ENCODE results near the gene MGLL.

Gene MGLL

GRCh38 chr3:127771746-127772145 is 50.6 kb downstream of the MGLL start:
- DNase-seq = no peak

DNA sequence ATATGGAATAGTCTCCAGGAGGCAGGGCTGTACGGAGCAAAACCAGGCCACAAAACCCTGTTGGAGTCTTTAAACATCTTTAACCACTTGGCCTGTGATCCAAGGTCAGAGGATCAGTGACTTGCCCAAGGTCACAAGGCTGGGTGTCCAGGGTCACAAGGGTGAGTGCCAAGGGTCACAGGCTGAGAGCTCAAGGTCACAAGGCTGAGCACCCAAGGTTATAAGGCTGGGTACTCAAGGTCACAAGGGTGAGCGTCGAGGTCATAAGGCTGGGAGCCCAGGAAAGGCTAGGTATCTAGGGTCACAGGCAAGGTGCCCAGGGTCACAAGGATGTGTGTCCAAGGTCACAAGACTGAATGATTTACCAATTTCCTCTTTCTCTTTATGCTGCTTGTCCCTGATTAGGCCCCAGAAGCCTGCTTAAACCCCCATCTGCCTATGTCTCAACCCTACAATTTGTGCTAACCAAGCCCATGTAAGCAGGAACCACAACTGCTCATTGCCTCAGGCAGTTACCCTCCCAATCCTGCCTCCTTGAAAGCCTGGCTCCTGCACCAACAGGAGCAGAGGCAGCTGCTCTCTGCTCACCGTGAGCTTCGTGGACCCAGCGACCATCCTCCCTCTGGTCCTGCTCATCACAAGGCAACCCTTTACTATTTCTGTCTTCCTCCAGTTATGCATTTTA is 51.5 kb downstream of the MGLL start:
- no peak for DNase-seq

- no peak for DNase-seq
Measured at GRCh38 chr3:127769284-127770081, 52.8 kb downstream of the MGLL start.

DNA sequence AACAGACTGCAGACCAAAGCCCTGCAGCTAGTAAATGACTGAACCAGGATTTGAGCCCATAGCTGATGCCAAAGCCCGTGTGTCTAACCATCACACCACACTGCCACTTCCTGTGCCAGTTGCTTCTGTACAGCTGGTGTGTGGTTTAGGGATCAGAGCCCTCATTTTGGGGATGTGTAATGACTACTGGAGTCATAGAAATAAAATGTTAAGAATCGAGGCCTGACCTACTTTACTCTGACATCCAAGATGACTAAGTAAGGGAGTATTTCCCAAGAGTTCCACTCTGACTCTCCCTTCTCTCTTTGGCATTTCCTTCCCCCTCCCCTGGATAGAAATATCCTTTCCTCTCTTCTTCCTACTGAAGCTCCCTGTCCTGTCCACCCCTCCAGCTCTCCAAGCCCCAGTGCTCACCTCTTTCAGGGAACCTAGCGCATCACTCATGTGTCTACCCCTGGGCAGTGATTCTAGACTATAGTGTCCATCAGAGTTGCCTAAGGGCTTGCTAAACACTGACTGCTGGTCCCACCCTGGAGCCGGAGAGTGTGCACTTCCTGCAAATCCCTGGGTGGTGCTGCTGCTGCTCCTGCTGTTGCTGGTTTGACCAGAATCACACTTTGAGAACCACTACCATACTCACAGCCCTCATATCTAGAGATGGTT is 53.8 kb downstream of the MGLL start:
- no peak for DNase-seq

DNA sequence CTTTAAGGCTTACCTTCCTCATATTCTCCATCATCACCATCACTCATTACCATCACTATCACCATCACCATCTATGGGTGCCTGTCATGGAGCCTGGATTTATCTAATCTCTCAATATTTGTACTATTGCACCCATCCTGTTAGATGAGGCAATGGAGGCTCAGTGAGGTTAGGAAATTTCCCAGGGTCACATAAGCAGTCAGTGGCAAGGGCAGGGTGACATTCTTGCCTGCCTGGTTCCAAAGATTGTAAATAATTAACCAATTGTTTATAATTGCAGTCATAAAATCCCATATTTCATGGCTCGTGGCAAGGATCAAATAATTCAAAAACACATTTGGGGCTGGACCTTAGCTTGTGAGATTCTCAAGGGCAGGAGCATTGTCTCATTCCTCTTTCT is 55.2 kb downstream of the MGLL start:
- no peak for DNase-seq

- no peak for DNase-seq
Measured at GRCh38 chr3:127765735-127766134, 56.6 kb downstream of the MGLL start.

DNA sequence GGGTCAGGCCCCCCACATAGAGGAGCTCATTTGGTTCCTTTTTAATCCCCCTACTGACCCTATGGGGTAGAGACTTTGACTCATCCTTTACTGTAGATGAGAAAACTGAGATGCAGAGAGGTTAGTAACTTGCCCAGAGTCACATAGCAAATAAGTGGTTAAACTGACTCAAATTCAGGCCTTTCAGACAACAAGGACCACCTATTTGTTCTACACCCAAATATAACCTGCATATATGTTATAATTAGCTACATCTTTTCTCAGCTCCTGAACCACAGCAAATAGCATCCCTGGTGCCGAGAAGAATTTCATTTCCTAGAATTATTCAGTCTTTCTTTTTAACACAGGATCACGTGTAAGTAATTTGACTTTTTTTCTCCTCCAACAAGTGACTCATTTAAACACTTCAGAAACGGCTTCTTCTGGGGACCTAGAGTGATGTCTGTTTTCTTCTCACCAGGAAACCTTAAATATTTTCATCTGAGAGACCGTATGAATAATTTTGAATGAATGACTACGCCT is 57.4 kb downstream of the MGLL start:
- DNase-seq = no peak

GRCh38 chr3:127764301-127764700 is 58.0 kb downstream of the MGLL start:
- DNase-seq = no peak

- no peak for DNase-seq
Measured at GRCh38 chr3:127763816-127764215, 58.5 kb downstream of the MGLL start.

DNA sequence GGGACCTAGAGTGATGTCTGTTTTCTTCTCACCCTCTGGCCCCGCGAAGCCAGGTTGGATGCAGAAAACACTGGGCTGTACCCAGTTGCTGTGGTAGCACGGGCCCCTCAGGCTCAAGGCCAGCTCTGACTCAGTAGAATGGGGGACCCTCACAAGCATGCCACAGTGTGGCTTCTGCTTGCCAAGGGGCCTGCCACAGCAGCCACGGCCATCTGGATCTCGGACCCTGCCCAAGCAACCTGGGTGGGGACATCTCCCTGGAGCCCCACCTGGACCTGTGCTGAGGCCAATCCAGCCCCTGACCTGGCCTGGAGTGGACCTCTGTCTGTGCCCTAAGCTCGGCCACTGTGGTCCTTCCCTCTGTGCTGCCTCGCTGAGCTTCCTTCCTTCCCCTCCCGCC is 59.0 kb downstream of the MGLL start:
- no peak for DNase-seq

DNA sequence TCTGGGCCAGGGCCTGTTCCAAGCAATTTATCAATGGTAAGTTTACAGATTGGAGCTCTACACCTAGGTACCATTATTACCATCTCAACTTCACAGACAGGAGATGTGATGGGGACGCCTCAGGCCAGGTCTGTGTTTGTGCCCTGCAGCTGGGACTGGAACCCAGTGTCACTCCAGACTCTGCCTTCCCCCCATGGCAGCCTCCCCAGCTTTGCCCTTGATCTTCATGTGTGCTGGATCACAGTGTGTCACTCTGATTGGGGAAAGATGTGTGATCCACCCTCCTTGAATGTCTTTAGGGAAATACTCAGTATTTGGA is 59.6 kb downstream of the MGLL start:
- DNase-seq = no peak

DNA sequence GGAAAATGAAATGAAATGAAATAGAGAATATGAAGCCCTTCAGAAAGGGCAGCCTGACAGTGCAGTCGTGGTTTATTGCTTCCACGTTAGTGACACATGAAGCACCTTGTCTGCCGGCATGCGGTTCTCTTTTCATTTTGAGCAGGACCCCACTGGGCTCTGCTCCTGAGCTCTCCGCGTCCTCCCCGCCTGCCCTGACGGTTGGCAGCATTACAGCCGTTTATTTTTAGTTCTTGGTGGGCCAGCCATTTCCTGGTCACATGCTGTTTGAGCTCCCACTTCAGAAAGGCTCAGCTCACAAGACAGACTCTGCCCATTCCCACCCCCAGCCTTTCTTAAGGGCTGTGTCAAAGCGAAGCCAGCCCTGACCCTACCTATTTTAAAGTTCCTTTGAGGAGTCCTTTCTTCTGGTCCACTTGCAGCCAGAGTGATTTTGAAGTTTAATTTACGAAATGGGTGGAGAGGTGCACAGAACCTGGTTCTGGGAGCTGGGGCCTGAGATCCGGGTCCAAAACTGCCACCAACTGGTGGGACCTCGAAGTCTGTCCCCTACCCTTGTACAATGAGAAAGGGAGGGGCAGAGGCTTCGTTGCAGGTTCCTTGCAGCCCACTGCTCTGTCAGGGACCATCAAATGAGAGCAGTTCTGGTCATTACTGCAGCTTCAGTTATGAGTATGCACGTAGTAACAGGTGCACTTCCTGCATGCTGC is 60.1 kb downstream of the MGLL start:
- no peak for DNase-seq

GRCh38 chr3:127761441-127761801 is 60.9 kb downstream of the MGLL start:
- no peak for DNase-seq

DNA sequence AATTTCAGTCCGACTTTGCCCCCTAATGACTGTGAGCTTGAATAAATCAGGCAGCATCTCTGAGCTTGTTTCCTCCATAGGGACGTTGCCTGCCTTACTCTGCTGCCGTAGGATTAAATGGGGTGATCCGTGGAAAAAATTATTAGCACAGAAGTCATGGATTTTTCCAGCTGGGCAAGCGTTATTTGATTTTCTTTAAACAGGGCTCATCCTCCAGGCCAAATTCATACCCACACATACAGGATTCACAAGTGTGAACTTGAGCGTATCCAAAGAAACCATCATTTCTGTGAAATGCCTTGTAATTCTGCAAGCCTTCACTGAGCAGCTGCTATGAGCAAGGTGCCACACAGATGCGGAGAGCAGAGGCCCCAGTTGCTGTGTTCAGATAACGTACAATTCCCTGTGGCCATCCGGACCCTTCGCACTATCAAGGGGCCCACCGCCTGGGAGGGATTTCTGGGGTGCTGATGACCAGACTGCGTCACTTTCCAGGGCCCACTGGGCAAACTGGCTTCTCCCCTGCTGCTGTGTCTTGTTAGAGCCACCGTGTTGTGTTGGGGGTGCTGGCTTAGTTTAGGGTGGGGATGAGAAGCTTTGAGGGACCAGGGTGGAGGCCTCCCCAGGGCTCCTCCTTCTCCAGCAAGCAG is 61.4 kb downstream of the MGLL start:
- no peak for DNase-seq

GRCh38 chr3:127760361-127760760 is 62.0 kb downstream of the MGLL start:
- DNase-seq = no peak

DNA sequence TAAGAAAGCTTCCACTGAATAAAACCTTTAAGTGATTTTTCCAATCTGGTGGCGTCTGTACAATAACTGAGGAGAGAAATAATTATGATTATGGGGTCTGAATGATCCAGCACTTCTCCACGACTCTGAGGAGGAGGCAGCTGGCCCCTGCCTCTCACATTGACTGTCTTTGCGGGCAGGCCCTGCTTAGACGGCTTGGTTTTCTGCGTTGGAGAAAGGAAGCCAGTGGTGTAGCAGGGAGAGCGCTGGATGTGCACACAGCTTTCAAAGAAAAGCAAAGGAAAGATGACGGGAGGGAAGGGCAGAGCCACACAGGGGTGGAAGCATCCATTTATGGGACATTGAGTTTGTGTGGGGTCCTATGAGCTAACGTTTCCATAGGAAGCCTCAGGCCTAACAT is 62.5 kb downstream of the MGLL start:
- DNase-seq = no peak

GRCh38 chr3:127758013-127758412 is 64.3 kb downstream of the MGLL start:
- no peak for DNase-seq

GRCh38 chr3:127755305-127755681 is 67.0 kb downstream of the MGLL start:
- DNase-seq = no peak

DNA sequence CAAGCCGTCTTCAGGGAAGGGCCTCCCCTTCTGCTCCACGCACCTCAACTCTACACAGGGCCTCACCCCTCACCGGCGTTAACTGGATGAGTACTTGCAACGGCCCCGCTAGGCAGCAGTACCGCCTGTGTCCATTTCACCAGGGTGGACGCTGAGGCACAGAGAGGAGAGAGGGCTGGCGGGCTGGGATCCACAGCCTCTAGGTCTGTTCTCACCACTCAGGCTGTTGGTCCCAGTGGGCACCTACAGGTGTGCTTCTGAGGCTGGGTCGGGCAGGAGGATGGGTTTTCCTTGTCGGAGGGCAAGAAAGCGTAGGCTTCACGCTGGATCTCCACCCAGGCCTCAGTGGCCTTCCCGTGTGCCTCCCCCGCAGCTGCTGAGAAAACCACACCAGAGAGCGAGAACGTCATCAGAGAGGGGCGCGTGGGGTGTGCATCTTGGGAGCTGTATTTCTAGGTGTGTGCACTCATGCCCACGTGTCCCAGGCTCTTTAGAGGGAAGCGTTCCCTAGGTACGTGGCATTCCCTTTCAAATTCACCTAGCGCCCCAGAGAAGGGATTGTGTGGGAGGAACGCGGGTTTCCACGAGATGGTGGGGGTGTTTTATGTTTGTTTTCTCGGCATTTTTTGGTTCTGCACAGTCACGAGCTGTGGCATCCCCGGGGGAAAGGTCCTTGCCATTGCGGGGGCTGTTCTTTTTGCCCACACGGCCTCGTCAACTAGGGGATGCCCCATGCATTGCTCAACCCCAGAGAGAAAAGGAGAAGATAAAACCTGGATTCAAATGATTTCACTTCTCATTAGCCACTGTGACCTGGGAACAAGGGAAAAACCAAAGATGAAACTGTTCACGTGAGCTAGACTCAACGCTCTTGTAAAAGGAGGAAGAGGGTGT is 67.7 kb downstream of the MGLL start:
- DNase-seq = no peak

- no peak for DNase-seq
Measured at GRCh38 chr3:127753898-127754410, 68.4 kb downstream of the MGLL start.

GRCh38 chr3:127753338-127753737 is 69.0 kb downstream of the MGLL start:
- DNase-seq = no peak

DNA sequence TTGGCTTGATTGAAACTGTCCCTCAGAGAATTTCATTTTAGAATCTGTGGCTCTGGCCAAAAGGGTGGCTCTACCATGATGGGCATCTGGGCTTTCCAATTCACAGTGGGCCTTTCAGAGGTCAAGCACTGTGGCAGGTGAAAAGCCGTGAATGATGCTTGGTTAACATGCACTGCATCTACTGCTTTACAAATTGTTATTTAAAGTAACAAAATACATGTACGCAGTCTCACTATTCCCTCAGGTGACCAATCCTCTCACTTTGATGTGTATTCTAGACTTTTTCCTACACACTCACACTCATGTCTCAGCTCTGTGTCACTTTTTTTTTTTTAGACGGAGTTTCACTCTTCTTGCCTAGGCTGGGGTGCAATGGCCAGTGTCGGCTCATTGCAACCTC is 70.5 kb downstream of the MGLL start:
- no peak for DNase-seq
